NB4 (cell line): ENCODE data around the gene PDE11A.

Experiments
- MYC ChIP-seq: IDR thresholded peaks from 2 replicates; pipeline ENCODE4 v1.6.1; 2011; ENCODE audit warnings: low read depth, low read length
- POLR2A ChIP-seq: IDR thresholded peaks from 2 replicates; pipeline ENCODE4 v1.6.1; 2011; ENCODE audit warnings: mild to moderate bottlenecking; ENCODE audit not compliant: insufficient read length; ENCODE audit errors: extremely low read depth
- TF ChIP-seq, protein P1 (sequence below): IDR thresholded peaks from one replicate; pipeline ENCODE4 v1.5.1; 2012; ENCODE audit warnings: low read depth, low read length

DNA sequence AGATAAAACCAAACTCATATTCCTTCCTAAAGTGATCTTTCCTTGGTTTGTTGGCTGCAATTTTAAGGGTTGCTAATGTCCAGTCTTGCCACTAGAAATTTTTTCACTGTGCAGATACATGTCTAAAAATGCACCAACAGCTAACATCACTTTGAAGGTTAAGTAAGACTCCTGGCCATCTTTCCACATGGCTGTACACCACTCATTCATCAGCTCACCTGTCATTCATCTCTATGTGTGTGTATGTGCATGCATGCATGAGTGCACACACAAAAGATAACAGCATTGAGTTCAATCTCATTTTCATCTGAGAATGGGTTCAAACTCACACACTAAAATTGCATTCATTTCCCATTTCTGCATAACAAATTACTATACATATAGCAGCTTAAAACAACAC is 203.8 kb downstream of the PDE11A start:
- TF ChIP-seq, protein P1, sequence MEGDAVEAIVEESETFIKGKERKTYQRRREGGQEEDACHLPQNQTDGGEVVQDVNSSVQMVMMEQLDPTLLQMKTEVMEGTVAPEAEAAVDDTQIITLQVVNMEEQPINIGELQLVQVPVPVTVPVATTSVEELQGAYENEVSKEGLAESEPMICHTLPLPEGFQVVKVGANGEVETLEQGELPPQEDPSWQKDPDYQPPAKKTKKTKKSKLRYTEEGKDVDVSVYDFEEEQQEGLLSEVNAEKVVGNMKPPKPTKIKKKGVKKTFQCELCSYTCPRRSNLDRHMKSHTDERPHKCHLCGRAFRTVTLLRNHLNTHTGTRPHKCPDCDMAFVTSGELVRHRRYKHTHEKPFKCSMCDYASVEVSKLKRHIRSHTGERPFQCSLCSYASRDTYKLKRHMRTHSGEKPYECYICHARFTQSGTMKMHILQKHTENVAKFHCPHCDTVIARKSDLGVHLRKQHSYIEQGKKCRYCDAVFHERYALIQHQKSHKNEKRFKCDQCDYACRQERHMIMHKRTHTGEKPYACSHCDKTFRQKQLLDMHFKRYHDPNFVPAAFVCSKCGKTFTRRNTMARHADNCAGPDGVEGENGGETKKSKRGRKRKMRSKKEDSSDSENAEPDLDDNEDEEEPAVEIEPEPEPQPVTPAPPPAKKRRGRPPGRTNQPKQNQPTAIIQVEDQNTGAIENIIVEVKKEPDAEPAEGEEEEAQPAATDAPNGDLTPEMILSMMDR: no peak
- TF ChIP-seq POLR2A (no peak), MYC (no peak)
